ENCODE results near the gene FAM83C.

Gene FAM83C

DNA sequence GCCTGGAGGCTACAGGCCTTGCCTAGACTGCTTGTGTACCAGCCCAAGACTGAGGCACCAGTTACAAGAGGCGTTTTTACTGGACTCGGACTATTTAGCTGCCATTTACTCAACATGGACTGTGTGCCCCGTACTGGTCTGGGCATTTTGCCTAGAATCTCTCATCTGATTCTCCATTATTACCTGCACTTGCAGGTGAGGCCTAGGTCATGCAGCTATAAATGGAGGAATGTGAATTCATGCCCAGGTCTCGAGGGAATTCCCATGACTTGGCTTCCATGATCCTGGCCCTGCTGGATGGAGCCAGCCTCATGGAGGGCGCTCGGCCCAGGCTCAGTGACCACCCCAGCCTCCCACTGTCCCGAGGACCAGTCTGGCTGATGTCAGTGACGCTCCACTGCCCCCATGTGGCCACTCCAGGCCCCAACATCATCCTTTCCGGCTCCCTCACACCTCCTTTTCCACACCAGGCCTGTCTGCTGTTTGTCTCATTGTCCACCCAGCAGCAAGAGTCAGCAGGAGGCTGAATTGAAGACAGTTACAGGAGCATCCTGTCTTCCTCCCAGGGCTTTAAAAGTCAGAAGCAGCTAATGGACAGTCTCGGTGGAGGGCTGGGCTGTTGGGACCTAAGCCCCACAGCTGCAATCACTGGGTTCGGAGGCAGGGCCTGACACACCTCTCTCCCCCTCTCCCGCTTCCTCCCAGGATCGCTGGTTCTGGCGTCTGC lies 23.0 kb downstream of the FAM83C start:
- ATAC-seq (ENCODE audit: low read depth), result peak; percentile 66
- peak; percentile 88 for DNase-seq (ENCODE audit: low spot score)
- no peaks in the 10 kb centered on the region for H3K9me3 ChIP-seq (ENCODE audit: severe bottlenecking)
- no peak overlapping the region for H3K4me3 ChIP-seq (ENCODE audit: severe bottlenecking)
- H3K27me3 ChIP-seq (ENCODE audit: insufficient read depth, poor library complexity, severe bottlenecking), result no peaks in the 10 kb centered on the region
- H3K27ac ChIP-seq (ENCODE audit: poor library complexity, severe bottlenecking), result no peak overlapping the region
- TF ChIP-seq, protein P1, sequence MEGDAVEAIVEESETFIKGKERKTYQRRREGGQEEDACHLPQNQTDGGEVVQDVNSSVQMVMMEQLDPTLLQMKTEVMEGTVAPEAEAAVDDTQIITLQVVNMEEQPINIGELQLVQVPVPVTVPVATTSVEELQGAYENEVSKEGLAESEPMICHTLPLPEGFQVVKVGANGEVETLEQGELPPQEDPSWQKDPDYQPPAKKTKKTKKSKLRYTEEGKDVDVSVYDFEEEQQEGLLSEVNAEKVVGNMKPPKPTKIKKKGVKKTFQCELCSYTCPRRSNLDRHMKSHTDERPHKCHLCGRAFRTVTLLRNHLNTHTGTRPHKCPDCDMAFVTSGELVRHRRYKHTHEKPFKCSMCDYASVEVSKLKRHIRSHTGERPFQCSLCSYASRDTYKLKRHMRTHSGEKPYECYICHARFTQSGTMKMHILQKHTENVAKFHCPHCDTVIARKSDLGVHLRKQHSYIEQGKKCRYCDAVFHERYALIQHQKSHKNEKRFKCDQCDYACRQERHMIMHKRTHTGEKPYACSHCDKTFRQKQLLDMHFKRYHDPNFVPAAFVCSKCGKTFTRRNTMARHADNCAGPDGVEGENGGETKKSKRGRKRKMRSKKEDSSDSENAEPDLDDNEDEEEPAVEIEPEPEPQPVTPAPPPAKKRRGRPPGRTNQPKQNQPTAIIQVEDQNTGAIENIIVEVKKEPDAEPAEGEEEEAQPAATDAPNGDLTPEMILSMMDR (IDR thresholded peaks at IDR 0.05; ENCODE audit: poor library complexity, severe bottlenecking), result peak; percentile 100
- peaks cover 1% of the 10 kb centered on the region for H3K4me1 ChIP-seq (ENCODE audit: insufficient read depth, poor library complexity, severe bottlenecking)
- no peaks in the 10 kb centered on the region for H3K36me3 ChIP-seq (ENCODE audit: low read depth)

DNA sequence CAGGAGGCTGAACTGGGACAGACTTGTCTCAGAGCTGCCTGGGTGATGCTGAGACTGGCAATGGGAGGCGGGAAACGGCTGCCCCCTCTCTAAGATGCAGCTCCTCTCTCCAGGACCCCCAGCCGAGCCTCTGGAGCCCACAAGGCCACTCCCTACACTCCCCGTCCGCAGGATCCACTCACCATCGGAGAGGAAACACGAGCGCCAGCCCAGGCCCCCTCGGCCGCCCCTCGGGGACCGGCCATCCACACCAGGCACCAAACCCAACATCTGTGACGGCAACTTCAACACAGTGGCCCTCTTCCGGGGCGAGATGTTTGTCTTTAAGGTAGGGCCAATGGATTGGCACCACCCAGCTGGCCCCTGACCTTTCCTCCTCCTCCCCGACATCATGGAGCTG lies 25.1 kb downstream of the FAM83C start:
- no peaks in the 10 kb centered on the region for H3K9me3 ChIP-seq (ENCODE audit: severe bottlenecking)
- H3K27ac ChIP-seq (ENCODE audit: poor library complexity, severe bottlenecking), result no peak overlapping the region
- H3K4me1 ChIP-seq (ENCODE audit: insufficient read depth, poor library complexity, severe bottlenecking), result peaks cover 17% of the 10 kb centered on the region
- no peak overlapping the region for H3K4me3 ChIP-seq (ENCODE audit: severe bottlenecking)
- TF ChIP-seq, protein P1 (IDR thresholded peaks at IDR 0.05; ENCODE audit: poor library complexity, severe bottlenecking), result no peak
- DNase-seq (ENCODE audit: low spot score) (peak; percentile 83), ATAC-seq (ENCODE audit: low read depth) (no peak)
- H3K36me3 ChIP-seq (ENCODE audit: low read depth), result no peaks in the 10 kb centered on the region
- H3K27me3 ChIP-seq (ENCODE audit: insufficient read depth, poor library complexity, severe bottlenecking), result no peaks in the 10 kb centered on the region

DNA sequence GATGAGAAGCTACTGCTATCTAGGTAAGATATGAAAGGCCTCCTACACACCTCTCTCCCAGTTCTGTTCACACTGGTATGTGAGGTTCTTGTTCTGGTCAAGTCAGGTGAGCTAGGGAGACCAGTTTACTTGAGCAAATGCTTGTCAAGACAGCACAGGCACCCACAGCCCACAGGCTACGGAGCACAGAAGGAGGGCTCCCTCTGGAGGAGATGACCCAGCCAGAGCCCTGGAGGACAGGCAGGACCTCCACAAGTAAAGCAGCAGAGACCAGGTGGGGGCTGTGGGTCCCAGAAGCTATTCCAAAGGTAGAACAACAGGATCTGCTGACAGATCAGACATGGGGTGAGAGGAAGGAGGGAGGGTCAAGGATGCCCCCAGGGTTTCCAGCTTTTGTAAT lies 27.5 kb downstream of the FAM83C start:
- peak; percentile 85 for DNase-seq (ENCODE audit: low spot score)
- peak overlapping the region; percentile 94 for H3K27ac ChIP-seq (ENCODE audit: poor library complexity, severe bottlenecking)
- H3K9me3 ChIP-seq (ENCODE audit: severe bottlenecking), result no peaks in the 10 kb centered on the region
- TF ChIP-seq, protein P1 (IDR thresholded peaks at IDR 0.05; ENCODE audit: poor library complexity, severe bottlenecking), result peak; percentile 72
- peak; percentile 7; the same call in 1 of the 3 replicates for ATAC-seq (ENCODE audit: low read depth)
- H3K36me3 ChIP-seq (ENCODE audit: low read depth), result no peaks in the 10 kb centered on the region
- no peaks in the 10 kb centered on the region for H3K27me3 ChIP-seq (ENCODE audit: insufficient read depth, poor library complexity, severe bottlenecking)
- H3K4me3 ChIP-seq (ENCODE audit: severe bottlenecking), result no peak overlapping the region
- H3K4me1 ChIP-seq (ENCODE audit: insufficient read depth, poor library complexity, severe bottlenecking), result peaks cover 17% of the 10 kb centered on the region

DNA sequence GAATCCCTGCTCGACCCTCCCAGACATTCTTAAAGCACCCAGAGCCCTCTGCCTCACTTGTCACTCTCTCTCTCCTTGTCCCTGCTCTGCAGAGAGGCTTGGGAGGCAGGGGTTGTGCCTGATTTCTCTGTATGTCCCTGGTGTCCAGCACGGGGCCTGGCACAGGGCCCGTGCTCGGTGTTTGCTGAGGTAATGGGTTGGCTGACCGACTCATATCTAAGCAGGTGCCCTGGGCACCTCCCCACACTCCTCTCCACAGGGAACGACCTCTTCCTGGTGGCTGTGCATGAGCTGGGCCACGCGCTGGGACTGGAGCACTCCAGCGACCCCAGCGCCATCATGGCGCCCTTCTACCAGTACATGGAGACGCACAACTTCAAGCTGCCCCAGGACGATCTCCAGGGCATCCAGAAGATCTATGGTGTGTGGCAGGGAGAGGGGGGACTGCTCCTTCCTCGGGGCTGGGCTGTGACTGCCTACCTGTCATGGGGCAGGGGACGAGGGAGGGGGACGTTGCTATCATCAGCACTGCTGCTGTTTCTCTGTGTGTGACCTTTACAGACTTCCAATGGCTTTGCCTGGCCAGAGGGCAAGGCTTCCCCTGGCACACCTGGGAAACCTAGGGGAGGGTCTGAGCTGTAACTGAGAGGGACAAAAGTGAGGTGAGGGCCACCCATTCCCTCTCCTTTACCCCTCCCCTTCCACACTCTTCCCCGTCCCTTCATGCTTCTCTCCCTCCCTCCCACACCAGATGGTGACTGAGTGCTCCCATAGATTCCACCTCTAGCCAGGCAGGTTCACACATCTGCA lies 28.5 kb downstream of the FAM83C start:
- TF ChIP-seq, protein P1 (IDR thresholded peaks at IDR 0.05; ENCODE audit: poor library complexity, severe bottlenecking), result peak; percentile 27
- no peaks in the 10 kb centered on the region for H3K36me3 ChIP-seq (ENCODE audit: low read depth)
- peak; percentile 13 for ATAC-seq (ENCODE audit: low read depth)
- H3K4me1 ChIP-seq (ENCODE audit: insufficient read depth, poor library complexity, severe bottlenecking), result peaks cover 17% of the 10 kb centered on the region
- DNase-seq (ENCODE audit: low spot score), result peak; percentile 83
- no peaks in the 10 kb centered on the region for H3K27me3 ChIP-seq (ENCODE audit: insufficient read depth, poor library complexity, severe bottlenecking)
- H3K27ac ChIP-seq (ENCODE audit: poor library complexity, severe bottlenecking), result peak overlapping the region; percentile 94
- H3K4me3 ChIP-seq (ENCODE audit: severe bottlenecking), result no peak overlapping the region
- no peaks in the 10 kb centered on the region for H3K9me3 ChIP-seq (ENCODE audit: severe bottlenecking)

Data from RWPE2 (cell line).